ENCODE results near the gene TOR3A. TPM values are rescaled to one million over a fixed set of nuclear protein-coding genes. Genes with fewer than 3 reads are reported as not detected.
A peak's percentile ranks its signal among the peaks of the same experiment; 100 is the strongest.

The TOR3A gene
- total RNA-seq, 4 donors from 2014 or later = 17.8 to 40.5 (median 31.4) TPM

DNA sequence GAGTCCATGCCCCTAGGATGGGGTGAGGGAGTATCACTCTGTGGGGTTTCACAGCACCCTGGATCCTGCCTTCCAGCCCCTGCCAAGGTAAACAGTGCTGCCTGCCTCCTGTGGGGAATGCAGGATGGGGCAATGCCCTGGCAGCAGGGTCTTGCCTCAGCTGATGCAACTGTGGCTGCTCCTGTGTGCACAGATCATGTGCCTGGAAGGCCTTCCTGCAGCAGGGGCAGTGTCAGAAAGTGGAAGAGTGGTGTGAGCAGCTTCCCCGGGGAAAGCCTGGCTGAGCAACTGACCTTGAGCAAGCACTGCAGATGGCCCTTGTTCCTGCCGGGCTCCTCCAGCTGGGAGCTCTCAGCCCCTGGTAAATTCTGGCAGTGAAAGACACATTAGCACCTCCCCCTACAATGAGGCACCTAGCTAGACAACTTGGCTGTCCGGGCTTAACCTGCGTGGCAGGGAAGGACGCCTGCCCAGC, 9.9 kb downstream of the TOR3A start:
- H3K4me1 ChIP-seq = peaks cover 0 to 42% (median 14%) of the 10 kb centered on the region in 3 donors
- peak; percentile 91 for ATAC-seq
- H3K36me3 ChIP-seq = peaks cover 0 to 100% of the 10 kb centered on the region in 2 donors
- peak overlapping the region in 3 of 4 donors; percentile 32 to 65 (median 37) for H3K27ac ChIP-seq
- no peak overlapping the region for H3K4me3 ChIP-seq
- H3K27me3 ChIP-seq = no peaks in the 10 kb centered on the region
- TF ChIP-seq POLR2A (IDR thresholded peaks at IDR 0.05) (no peak), POLR2AphosphoS5 (IDR thresholded peaks at IDR 0.05) (peak; percentile 29)
- TF ChIP-seq, protein P1, sequence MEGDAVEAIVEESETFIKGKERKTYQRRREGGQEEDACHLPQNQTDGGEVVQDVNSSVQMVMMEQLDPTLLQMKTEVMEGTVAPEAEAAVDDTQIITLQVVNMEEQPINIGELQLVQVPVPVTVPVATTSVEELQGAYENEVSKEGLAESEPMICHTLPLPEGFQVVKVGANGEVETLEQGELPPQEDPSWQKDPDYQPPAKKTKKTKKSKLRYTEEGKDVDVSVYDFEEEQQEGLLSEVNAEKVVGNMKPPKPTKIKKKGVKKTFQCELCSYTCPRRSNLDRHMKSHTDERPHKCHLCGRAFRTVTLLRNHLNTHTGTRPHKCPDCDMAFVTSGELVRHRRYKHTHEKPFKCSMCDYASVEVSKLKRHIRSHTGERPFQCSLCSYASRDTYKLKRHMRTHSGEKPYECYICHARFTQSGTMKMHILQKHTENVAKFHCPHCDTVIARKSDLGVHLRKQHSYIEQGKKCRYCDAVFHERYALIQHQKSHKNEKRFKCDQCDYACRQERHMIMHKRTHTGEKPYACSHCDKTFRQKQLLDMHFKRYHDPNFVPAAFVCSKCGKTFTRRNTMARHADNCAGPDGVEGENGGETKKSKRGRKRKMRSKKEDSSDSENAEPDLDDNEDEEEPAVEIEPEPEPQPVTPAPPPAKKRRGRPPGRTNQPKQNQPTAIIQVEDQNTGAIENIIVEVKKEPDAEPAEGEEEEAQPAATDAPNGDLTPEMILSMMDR (IDR thresholded peaks at IDR 0.05) = no peak
- 38% methylated on average over 3 of the region's 5 CpGs; no CpG with 5 or more reads in 1 of the 2 donors for WGBS, 2 donors (ENCODE audit: low coverage in 1 of 2)
- no peaks in the 10 kb centered on the region for H3K9me3 ChIP-seq

DNA sequence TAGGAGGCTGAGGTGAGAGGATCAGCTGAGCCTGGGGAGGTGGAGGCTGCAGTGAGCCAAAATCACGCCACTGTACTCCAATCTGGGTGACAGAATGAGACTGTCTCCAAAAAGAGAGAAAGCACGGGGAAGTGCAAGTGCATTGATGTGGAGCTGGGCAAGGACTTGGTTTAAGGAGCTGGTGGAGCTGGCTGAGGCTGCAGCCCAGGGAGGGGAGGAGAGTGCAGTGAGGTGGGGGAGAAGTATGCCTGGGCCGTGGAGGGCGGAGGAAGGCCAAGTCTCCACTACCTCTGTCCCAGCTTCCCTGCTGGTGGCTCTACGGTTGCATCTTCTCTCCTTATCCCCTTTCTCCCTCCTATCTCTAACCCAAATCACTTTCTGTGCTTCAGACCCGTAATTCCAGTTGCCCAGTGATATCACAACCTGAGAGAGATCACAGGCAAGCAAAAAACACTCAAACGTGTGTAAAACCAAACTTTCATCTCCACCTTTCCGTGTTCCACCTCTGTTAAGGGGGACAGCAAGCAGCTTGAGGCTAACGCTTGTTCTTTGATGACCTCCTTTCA, 11.1 kb downstream of the TOR3A start:
- 82 to 91% methylated on average over 6 to 8 of the region's 9 CpGs for WGBS, 2 donors (ENCODE audit: low coverage in 1 of 2)
- H3K4me1 ChIP-seq = peaks cover 0 to 32% (median 14%) of the 10 kb centered on the region in 3 donors
- H3K4me3 ChIP-seq = no peak overlapping the region
- peaks cover 0 to 100% of the 10 kb centered on the region in 2 donors for H3K36me3 ChIP-seq
- H3K9me3 ChIP-seq = no peaks in the 10 kb centered on the region
- no peaks in the 10 kb centered on the region for H3K27me3 ChIP-seq
- peak overlapping the region in 1 of 4 donors; percentile 32 for H3K27ac ChIP-seq
- TF ChIP-seq EP300 (IDR thresholded peaks at IDR 0.05) = no peak
- ATAC-seq = no peak

DNA sequence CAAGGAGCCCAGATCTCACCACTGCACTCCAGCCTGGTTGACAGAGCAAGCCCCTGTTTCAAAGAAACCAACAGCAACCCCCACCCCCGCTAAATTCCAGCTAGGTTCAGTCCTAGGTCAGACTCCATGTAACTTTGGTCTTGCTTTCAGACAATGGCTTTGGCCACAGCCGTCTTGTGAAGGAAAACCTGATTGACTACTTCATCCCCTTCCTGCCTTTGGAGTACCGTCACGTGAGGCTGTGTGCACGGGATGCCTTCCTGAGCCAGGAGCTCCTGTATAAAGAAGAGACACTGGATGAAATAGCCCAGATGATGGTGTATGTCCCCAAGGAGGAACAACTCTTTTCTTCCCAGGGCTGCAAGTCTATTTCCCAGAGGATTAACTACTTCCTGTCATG, 12.9 kb downstream of the TOR3A start:
- H3K4me3 ChIP-seq = no peak overlapping the region
- peak overlapping the region in 1 of 4 donors; percentile 14 for H3K27ac ChIP-seq
- TF ChIP-seq, protein P1 (IDR thresholded peaks at IDR 0.05) = no peak
- TF ChIP-seq EP300 (IDR thresholded peaks at IDR 0.05) = no peak
- TF ChIP-seq POLR2A (IDR thresholded peaks at IDR 0.05) = no peak
- no peak for TF ChIP-seq POLR2AphosphoS5 (IDR thresholded peaks at IDR 0.05)
- WGBS, 2 donors (ENCODE audit: low coverage in 1 of 2) = 67% methylated on average over 1 of the region's 5 CpGs; no CpG with 5 or more reads in 1 of the 2 donors
- ATAC-seq = no peak
- no peaks in the 10 kb centered on the region for H3K27me3 ChIP-seq
- H3K36me3 ChIP-seq = peaks cover 0 to 86% of the 10 kb centered on the region in 2 donors
- peaks cover 0 to 28% (median 14%) of the 10 kb centered on the region in 3 donors for H3K4me1 ChIP-seq
- no peaks in the 10 kb centered on the region for H3K9me3 ChIP-seq

DNA sequence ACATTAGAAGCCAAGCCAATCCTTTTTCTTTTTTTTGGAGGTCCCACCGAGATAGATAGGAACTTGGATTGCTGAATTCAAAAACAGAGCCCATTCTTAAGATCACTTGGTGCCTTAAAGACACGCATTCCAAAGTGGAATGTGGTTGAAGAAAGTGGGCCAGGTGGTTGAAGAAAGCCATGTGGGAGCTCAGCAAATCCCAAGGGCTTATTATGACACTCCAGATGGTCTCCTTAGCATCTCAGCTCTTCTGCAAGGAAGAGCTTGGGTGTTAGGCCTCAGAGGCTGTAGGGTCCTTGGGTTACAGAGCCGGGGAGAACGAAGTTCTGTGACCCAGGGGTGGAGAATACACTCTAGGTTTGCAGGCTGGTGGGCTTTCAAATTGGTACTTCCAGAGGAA, 13.5 kb downstream of the TOR3A start:
- H3K27ac ChIP-seq = peak overlapping the region in 1 of 4 donors; percentile 14
- peaks cover 0 to 22% (median 10%) of the 10 kb centered on the region in 3 donors for H3K4me1 ChIP-seq
- no peak for TF ChIP-seq POLR2A (IDR thresholded peaks at IDR 0.05)
- TF ChIP-seq EP300 (IDR thresholded peaks at IDR 0.05) = no peak
- TF ChIP-seq, protein P1 (IDR thresholded peaks at IDR 0.05) = no peak
- no peak for TF ChIP-seq POLR2AphosphoS5 (IDR thresholded peaks at IDR 0.05)
- H3K36me3 ChIP-seq = peaks cover 0 to 80% of the 10 kb centered on the region in 2 donors
- no peaks in the 10 kb centered on the region for H3K27me3 ChIP-seq
- WGBS, 2 donors (ENCODE audit: low coverage in 1 of 2) = 67 to 83% methylated on average over 1 to 4 of the region's 4 CpGs
- H3K4me3 ChIP-seq = no peak overlapping the region
- no peak for ATAC-seq
- H3K9me3 ChIP-seq = no peaks in the 10 kb centered on the region

DNA sequence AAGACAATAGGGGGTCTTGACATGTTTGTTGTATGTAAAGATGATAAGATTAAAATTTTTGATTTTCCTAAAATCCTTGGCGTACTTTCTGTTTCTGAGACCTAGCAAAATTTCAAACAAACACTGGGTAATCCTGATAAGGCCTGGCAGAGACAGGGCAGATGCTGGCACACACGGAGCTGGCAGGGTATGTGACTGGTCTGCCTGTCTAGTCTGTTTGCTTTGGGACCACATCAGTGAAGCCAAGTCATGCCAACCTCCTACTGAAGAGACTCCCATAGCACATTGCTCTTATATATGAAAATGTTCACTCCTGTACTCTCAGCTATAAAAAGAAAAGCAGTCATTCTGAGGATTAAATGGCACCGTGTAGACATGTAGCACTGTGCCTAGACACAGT, 14.1 kb downstream of the TOR3A start:
- no peak for ATAC-seq
- no peak for TF ChIP-seq POLR2AphosphoS5 (IDR thresholded peaks at IDR 0.05)
- TF ChIP-seq, protein P1 (IDR thresholded peaks at IDR 0.05) = no peak
- H3K4me3 ChIP-seq = no peak overlapping the region
- H3K27me3 ChIP-seq = no peaks in the 10 kb centered on the region
- peaks cover 0 to 80% of the 10 kb centered on the region in 2 donors for H3K36me3 ChIP-seq
- 55 to 100% methylated on average over 1 to 3 of the region's 3 CpGs for WGBS, 2 donors (ENCODE audit: low coverage in 1 of 2)
- peaks cover 0 to 16% (median 8%) of the 10 kb centered on the region in 3 donors for H3K4me1 ChIP-seq
- H3K27ac ChIP-seq = no peak overlapping the region
- H3K9me3 ChIP-seq = no peaks in the 10 kb centered on the region
